ENCODE results near the gene KDM8.

KDM8 gene

DNA sequence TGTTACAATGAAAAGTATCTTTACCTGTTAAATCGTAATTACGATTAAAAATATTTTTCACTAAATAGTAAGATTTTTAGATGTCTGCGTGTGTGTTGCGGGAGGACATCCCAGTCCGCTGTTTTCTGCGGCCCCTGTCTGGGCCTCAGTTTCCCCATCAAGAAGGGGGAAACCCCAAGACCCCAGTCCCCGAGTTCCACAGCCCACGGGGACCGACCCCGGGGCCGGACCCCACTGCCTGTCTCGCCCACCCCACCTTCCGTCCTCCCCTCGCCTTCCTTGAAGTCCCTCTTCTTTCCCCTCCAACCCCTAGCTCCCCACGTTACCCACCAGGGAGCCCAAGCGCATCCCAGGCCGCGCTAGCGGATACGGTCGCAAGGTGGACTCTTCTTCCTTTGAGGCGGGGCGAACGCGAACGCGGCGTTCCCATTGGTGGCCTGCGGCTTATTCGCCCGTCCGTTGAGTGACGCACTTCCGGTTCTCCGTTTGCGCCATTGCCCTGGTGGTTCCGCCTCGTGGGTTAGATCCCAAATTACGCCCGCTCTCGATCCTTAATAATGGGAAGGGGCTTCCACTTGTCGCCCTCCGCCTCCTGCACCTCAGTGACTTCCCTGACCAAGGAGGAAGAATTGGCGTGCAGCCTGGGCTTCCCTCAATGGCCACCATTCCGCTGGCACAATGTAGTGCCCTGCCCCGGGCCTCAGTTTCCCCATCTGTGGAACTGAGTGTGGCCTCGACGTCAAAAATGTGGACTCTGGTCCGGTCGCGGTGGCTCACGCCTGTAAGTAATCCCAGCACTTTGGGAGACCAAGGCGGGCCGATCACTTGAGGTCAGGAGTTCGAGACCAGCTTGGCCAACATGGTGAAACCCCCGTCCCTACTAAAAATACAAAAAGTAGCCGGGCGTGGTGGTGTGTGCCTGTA, 65.3 kb downstream of the KDM8 start, which contains the start of gene NSMCE1:
Gene NSMCE1, minus strand, starts transcription at position 397 of the 924 bp plus-strand sequence. CDS start 11,202 bp downstream, outside the sequence.
- peak within 1 kb of the TSS; percentile 81 for H3K4me3 ChIP-seq (ENCODE audit: low read depth, low read length)

DNA sequence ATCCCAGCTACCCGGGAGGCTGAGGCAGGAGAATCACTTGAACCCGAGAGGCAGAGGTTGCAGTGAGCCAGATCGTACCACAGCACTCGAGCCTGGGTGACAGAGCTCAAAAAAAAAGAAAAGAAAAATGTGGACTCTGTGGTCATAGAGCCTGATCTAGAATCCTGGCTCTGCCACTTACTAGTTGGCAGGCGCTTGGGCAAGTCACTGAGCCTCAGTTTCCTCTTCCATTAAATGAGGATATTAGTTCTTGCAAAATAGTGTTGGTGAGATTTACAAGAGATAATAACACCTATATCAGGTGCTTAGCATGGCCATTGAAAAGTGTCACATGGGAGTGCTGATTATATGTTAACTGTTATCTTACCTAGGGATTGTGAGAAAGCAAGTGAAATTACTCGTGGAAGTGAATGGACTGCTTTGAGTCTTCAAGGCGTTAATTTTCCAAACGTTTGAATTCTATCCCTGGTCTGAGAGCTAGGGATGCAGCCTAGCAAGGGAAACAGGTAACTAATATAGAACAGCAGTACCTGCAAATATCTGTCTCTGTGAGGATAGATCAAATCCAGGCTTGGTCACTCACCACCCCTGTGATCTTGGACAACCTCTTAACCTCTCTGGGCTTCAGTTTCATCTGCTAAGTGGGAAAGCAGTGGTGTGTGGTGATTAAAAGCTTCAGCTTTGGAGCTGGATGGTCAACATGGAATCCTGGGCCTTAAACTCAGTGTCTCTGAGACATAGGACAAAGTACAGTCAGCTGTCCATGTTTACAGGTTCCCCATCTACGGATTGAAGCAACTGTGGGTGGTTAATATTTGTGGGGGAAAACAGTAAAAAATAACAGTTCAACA, 66.2 kb downstream of the KDM8 start:
- Histone ChIP-seq H3K27me3 (replicated peaks) (no peaks in the 10 kb centered on the region), H3K36me3 (replicated peaks) (no peaks in the 10 kb centered on the region), H3K4me3 (ENCODE audit: low read depth, low read length) (peak overlapping the region; percentile 81), H3K27ac (no peak overlapping the region)
- in situ Hi-C loops (cut with HindIII; ENCODE audit: low pct_ligation_motif_present, low sequenced_read_pairs), result no loop called here
- no peak for DNase-seq
- TF ChIP-seq, protein P1, sequence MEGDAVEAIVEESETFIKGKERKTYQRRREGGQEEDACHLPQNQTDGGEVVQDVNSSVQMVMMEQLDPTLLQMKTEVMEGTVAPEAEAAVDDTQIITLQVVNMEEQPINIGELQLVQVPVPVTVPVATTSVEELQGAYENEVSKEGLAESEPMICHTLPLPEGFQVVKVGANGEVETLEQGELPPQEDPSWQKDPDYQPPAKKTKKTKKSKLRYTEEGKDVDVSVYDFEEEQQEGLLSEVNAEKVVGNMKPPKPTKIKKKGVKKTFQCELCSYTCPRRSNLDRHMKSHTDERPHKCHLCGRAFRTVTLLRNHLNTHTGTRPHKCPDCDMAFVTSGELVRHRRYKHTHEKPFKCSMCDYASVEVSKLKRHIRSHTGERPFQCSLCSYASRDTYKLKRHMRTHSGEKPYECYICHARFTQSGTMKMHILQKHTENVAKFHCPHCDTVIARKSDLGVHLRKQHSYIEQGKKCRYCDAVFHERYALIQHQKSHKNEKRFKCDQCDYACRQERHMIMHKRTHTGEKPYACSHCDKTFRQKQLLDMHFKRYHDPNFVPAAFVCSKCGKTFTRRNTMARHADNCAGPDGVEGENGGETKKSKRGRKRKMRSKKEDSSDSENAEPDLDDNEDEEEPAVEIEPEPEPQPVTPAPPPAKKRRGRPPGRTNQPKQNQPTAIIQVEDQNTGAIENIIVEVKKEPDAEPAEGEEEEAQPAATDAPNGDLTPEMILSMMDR (IDR thresholded peaks at IDR 0.05; ENCODE audit: low read depth, low read length, missing control alignments), result no peak

More for the DNA sequence above, 65.3 kb downstream of the KDM8 start, which contains the start of gene NSMCE1:
- in situ Hi-C loops (cut with HindIII; ENCODE audit: low pct_ligation_motif_present, low sequenced_read_pairs), result no loop called here
- TF ChIP-seq, protein P1 (IDR thresholded peaks at IDR 0.05; ENCODE audit: low read depth, low read length, missing control alignments), result peak; percentile 40
- DNase-seq, result peak; percentile 96
- no peaks in the 10 kb centered on the region for H3K36me3 ChIP-seq (replicated peaks)
- peak within 1 kb of the TSS; percentile 74 for H3K27ac ChIP-seq
- no peaks in the 10 kb centered on the region for H3K27me3 ChIP-seq (replicated peaks)

DNA sequence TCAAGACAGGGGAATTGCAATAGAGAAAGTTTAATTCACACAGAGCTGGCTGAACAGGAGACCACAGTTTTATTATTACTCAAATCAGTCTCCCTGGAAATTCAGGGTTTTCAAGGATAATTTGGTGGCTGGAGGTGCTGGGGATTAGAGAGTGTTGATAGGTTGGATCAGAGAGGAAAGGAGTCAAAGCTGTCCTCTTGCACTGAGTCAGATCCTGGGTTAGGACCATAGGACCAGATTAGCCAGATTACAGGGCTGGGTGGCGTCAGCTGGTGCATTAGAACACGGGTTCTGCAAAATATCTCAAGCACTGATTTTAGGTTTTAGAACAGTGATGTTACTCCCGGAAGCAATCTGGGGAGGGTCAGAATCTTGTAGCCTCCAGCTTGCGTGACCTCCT, 67.0 kb downstream of the KDM8 start:
- Histone ChIP-seq H3K27ac (no peak overlapping the region), H3K36me3 (replicated peaks) (no peaks in the 10 kb centered on the region), H3K27me3 (replicated peaks) (no peaks in the 10 kb centered on the region), H3K4me3 (ENCODE audit: low read depth, low read length) (no peak overlapping the region)
- no peak for DNase-seq
- TF ChIP-seq, protein P1 (IDR thresholded peaks at IDR 0.05; ENCODE audit: low read depth, low read length, missing control alignments), result no peak
- in situ Hi-C loops (cut with HindIII; ENCODE audit: low pct_ligation_motif_present, low sequenced_read_pairs), result no loop called here
